ENCODE measurements around the gene TEX264.
"Not testable (repeated sequence)": the region's sequence is repeated elsewhere in the genome, so short reads cannot be mapped to it uniquely, and the experiment has no call there.

Gene TEX264

GRCh38 chr3:51718547-51719409, 47.7 kb downstream of the TEX264 start:
- peak; percentile 6 for DNase-seq

GRCh38 chr3:51719410-51720025, 48.5 kb downstream of the TEX264 start:
- no peak for DNase-seq

GRCh38 chr3:51720292-51721061, 49.4 kb downstream of the TEX264 start:
- DNase-seq: no peak

- no peak for DNase-seq
Measured at GRCh38 chr3:51721062-51721745, 50.2 kb downstream of the TEX264 start.

- DNase-seq: no peak
Measured at GRCh38 chr3:51722362-51722761, 51.3 kb downstream of the TEX264 start.

GRCh38 chr3:51727500-51727899, 56.4 kb downstream of the TEX264 start:
- DNase-seq: no peak

GRCh38 chr3:51729042-51729633, 58.1 kb downstream of the TEX264 start:
- no peak for DNase-seq

- DNase-seq: no peak
Measured at GRCh38 chr3:51733859-51734571, 63.0 kb downstream of the TEX264 start.

- DNase-seq: no peak
Measured at GRCh38 chr3:51734572-51734907, 63.5 kb downstream of the TEX264 start.

GRCh38 chr3:51735039-51735438, 64.0 kb downstream of the TEX264 start:
- DNase-seq: no peak

- no peak for DNase-seq
Measured at GRCh38 chr3:51735950-51736349, 64.9 kb downstream of the TEX264 start.

- DNase-seq: no peak
Measured at GRCh38 chr3:51739110-51739509, 68.1 kb downstream of the TEX264 start.

- DNase-seq: not testable (repeated sequence)
Measured at GRCh38 chr3:51742320-51742719, 71.3 kb downstream of the TEX264 start.

- not testable (repeated sequence) for DNase-seq
Measured at GRCh38 chr3:51742978-51743377, 71.9 kb downstream of the TEX264 start.

- DNase-seq: no peak
Measured at GRCh38 chr3:51747840-51748239, 76.8 kb downstream of the TEX264 start.

GRCh38 chr3:51748327-51748726, 77.3 kb downstream of the TEX264 start:
- DNase-seq: no peak

GRCh38 chr3:51750878-51751277, 79.8 kb downstream of the TEX264 start:
- DNase-seq: no peak

- DNase-seq: no peak
Measured at GRCh38 chr3:51751287-51751686, 80.2 kb downstream of the TEX264 start.

All from fibroblast of upper back skin (primary cell).